ENCODE measurements around the gene MARCHF3.
"Not testable (repeated sequence)": the region's sequence is repeated elsewhere in the genome, so short reads cannot be mapped to it uniquely, and the experiment has no call there.

Gene MARCHF3

GRCh38 chr5:127012916-127013315, 17.4 kb downstream of the MARCHF3 start:
- no peak for DNase-seq (ENCODE audit: low read depth in 2 of 2)

- no peak for DNase-seq (ENCODE audit: low read depth in 2 of 2)
These were observed 18.3 kb downstream of the MARCHF3 start for GRCh38 chr5:127011961-127012644.

- DNase-seq (ENCODE audit: low read depth in 2 of 2): no peak
These were observed 19.2 kb downstream of the MARCHF3 start for GRCh38 chr5:127011153-127011552.

- DNase-seq (ENCODE audit: low read depth in 2 of 2): no peak
These were observed 20.0 kb downstream of the MARCHF3 start for GRCh38 chr5:127010362-127010761.

GRCh38 chr5:127009784-127010183, 20.6 kb downstream of the MARCHF3 start:
- DNase-seq (ENCODE audit: low read depth in 2 of 2): no peak

GRCh38 chr5:127008300-127008975, 21.9 kb downstream of the MARCHF3 start:
- DNase-seq (ENCODE audit: low read depth in 2 of 2): no peak

- DNase-seq (ENCODE audit: low read depth in 2 of 2): no peak
These were observed 22.8 kb downstream of the MARCHF3 start for GRCh38 chr5:127007522-127007921.

- no peak for DNase-seq (ENCODE audit: low read depth in 2 of 2)
These were observed 23.6 kb downstream of the MARCHF3 start for GRCh38 chr5:127006744-127007143.

- not testable (repeated sequence) for DNase-seq (ENCODE audit: low read depth in 2 of 2)
These were observed 25.1 kb downstream of the MARCHF3 start for GRCh38 chr5:127005282-127005681.

GRCh38 chr5:127004721-127005120, 25.6 kb downstream of the MARCHF3 start:
- DNase-seq (ENCODE audit: low read depth in 2 of 2): no peak

- no peak for DNase-seq (ENCODE audit: low read depth in 2 of 2)
These were observed 26.4 kb downstream of the MARCHF3 start for GRCh38 chr5:127003798-127004495.

- DNase-seq (ENCODE audit: low read depth in 2 of 2): no peak
These were observed 28.0 kb downstream of the MARCHF3 start for GRCh38 chr5:127002390-127002789.

- no peak for DNase-seq (ENCODE audit: low read depth in 2 of 2)
These were observed 28.6 kb downstream of the MARCHF3 start for GRCh38 chr5:127001621-127002296.

GRCh38 chr5:126998895-126999570, 31.3 kb downstream of the MARCHF3 start:
- no peak for DNase-seq (ENCODE audit: low read depth in 2 of 2)

- DNase-seq (ENCODE audit: low read depth in 2 of 2): no peak
These were observed 32.1 kb downstream of the MARCHF3 start for GRCh38 chr5:126998201-126998631.

- no peak for DNase-seq (ENCODE audit: low read depth in 2 of 2)
These were observed 34.7 kb downstream of the MARCHF3 start for GRCh38 chr5:126995689-126996088.

- DNase-seq (ENCODE audit: low read depth in 2 of 2): no peak
These were observed 35.3 kb downstream of the MARCHF3 start for GRCh38 chr5:126995039-126995438.

- no peak for DNase-seq (ENCODE audit: low read depth in 2 of 2)
These were observed 35.9 kb downstream of the MARCHF3 start for GRCh38 chr5:126994485-126994884.

GRCh38 chr5:126988021-126988569, 42.3 kb downstream of the MARCHF3 start:
- peak in 1 of 2 donors; percentile 3 for DNase-seq (ENCODE audit: low read depth in 2 of 2)

- DNase-seq (ENCODE audit: low read depth in 2 of 2): no peak
These were observed 43.0 kb downstream of the MARCHF3 start for GRCh38 chr5:126987271-126987899.

GRCh38 chr5:126984632-126985031, 45.7 kb downstream of the MARCHF3 start:
- no peak for DNase-seq (ENCODE audit: low read depth in 2 of 2)
